ENCODE data around the gene OR2AE1.

The OR2AE1 gene

DNA sequence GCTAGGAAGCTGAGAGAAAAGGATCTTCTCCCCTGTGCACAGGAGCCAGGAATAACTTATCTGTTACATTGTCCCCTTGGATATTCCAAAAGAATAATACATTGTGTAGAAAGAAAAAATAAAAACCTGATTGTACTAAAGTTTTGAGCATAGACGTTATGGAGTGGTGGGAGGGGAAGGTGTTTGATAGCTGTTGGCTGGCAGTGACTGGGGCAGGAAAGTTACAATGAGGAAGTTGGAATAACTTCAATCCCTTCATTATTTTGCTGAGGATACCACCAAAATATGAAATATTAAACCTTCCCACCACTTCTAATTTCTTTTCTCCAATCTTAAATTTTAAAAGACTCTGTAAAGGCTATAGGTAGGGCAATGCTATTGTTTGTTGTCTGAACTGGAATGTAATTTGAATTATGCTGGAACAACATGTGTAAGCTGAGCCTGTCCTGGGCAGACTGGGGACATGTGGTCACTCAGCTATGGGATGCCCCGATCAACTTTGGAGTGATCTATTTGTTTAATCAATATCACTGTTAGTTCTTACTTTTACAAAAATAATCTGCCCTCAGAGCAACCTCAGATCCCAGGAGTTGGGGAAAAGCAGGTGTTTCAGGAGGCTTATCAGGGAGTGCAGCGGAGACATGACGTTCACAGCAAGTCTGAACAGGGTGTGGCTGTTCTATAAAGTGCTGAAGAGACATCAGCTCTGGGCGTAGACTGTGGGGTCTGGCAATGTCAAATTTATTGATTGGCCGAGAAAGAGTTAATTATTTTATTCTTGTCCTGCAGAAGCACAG, 28.2 kb downstream of the OR2AE1 start:
- H3K27ac ChIP-seq: no peak overlapping the region
- TF ChIP-seq, protein P1, sequence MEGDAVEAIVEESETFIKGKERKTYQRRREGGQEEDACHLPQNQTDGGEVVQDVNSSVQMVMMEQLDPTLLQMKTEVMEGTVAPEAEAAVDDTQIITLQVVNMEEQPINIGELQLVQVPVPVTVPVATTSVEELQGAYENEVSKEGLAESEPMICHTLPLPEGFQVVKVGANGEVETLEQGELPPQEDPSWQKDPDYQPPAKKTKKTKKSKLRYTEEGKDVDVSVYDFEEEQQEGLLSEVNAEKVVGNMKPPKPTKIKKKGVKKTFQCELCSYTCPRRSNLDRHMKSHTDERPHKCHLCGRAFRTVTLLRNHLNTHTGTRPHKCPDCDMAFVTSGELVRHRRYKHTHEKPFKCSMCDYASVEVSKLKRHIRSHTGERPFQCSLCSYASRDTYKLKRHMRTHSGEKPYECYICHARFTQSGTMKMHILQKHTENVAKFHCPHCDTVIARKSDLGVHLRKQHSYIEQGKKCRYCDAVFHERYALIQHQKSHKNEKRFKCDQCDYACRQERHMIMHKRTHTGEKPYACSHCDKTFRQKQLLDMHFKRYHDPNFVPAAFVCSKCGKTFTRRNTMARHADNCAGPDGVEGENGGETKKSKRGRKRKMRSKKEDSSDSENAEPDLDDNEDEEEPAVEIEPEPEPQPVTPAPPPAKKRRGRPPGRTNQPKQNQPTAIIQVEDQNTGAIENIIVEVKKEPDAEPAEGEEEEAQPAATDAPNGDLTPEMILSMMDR (IDR thresholded peaks at IDR 0.05): no peak
- TF ChIP-seq ZFX (IDR thresholded peaks at IDR 0.05; ENCODE audit: borderline replicate concordance): no peak

DNA sequence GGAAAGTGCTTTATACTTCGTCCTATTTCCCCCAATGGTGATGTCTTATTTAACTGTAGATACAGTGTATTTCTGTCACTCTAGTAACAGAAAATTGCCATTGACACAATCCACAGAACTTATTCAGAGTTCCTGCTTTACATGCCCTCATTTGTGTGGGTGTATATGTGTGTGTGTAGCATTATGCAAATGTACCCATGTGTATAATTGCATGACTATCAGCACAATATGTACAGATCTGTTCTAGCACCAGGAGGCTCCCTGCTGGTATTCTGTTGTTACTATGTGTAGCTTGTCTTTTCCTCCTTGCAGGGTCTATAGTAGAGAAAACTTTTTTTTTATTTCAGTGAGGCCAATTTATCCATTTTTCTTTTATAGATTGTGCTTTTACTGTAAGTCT, 32.5 kb downstream of the OR2AE1 start:
- TF ChIP-seq, protein P1 (IDR thresholded peaks at IDR 0.05): no peak
- no peak for TF ChIP-seq ZFX (IDR thresholded peaks at IDR 0.05; ENCODE audit: borderline replicate concordance)
- H3K27ac ChIP-seq: no peak overlapping the region

DNA sequence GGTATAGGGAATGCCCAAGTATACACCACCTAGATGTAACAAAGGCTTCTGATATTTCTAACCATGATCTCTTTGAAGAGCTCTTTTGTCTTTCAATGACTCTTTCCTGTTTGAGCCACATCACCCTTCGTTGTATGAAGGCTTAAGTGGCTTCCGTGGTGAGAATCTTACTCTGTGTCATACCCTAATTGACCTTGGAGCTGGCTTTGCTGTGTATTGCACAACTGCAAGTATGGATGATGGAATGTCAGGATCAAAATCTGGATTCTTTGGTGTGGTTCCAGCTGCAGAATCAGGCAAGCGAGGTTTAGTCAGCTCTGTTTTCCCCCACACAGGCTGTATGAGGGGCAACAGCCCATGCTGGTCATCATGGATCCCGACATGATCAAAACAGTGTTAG, 33.0 kb downstream of the OR2AE1 start:
- no peak for TF ChIP-seq ZFX (IDR thresholded peaks at IDR 0.05; ENCODE audit: borderline replicate concordance)
- TF ChIP-seq, protein P1 (IDR thresholded peaks at IDR 0.05): no peak

DNA sequence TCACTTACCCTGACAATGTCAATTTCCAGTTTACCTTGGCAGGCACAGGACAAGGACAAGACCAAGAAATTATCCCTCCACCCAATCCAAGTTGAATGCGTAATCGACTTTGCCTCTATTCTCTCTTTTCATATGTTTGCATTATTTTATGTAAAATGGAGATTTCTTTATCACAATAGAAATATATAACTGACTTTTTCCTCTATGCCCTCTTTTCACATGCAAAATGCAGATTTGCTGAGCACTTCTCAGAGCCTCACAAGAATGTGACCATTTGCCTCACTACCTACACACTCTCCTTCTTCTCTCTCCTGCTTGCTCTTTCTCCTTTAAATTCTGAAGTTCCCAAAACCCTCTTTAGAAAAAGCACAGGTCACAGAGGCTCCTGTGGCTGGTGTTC, 33.9 kb downstream of the OR2AE1 start:
- TF ChIP-seq ZFX (IDR thresholded peaks at IDR 0.05; ENCODE audit: borderline replicate concordance): no peak
- TF ChIP-seq, protein P1 (IDR thresholded peaks at IDR 0.05): no peak
- H3K27ac ChIP-seq: no peak overlapping the region

More for the DNA sequence above, 33.0 kb downstream of the OR2AE1 start:
- H3K27ac ChIP-seq: no peak overlapping the region

DNA sequence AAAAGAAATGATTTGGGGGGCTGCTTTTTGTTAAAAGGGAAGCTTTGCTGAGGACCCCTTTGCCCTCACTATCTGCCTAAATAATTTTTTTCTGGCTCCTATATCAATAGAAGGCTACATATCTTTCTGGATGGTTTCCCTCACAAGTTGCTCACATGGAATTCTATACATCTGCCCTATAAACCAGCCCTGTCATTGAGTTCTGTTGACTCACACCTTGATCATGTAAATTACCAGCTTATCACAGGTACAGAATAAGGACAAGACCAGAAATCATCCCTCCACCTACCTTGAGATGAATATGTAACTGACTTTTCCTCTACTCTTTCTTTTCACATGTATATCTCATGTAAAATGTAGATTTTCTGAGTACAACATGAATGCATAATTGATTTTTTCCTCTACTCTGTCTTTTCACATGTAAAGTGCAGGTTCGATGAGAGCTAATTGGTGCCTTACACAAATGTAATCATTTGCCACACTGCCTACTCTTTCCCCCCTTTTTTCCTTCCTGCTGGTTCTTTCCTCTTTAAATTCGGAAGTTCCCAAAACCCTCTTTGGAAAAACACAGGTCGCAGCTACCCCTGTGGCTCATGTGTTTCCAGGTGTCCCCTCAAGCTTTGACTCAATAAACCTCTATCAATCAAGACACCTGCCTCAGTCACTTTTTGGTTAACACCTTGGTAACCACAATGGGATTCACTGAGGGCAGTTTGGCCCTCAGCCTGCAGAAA, 36.5 kb downstream of the OR2AE1 start:
- H3K27ac ChIP-seq: no peak overlapping the region
- TF ChIP-seq ZFX (IDR thresholded peaks at IDR 0.05; ENCODE audit: borderline replicate concordance): no peak
- TF ChIP-seq, protein P1 (IDR thresholded peaks at IDR 0.05): no peak

DNA sequence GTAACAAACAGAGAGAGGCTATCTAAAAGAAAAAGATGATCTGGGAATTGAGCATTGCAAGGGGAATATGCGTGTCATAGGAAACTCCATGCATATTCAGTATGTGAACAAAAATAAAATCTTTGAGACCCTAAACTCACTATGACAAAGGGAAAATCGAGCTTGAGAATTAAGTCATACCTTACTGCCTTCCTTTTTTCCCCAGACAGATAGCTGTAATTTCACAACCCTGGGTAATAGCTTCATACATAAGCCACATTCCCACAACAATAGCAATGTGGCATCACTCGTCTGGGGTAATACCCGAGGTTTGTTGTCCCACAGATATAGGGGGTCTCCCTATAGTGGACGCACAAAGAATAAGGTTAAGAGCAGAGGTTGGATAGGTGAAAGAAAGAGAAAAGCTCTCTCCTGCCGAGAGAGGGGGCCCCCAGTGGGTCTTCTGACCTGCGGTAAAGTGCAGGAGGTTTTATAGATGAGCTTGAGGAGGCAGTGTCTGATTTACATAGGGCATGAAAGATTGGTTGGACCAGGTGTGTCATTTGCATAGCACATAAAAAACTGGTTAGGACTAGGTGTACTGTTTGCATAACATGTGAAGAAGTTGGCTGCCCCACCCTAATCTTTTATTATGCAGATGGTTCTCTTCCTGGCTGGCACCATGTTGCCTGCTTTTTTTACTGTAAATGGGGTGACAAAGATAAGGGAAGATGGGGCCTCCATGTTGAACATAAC, 37.4 kb downstream of the OR2AE1 start:
- H3K27ac ChIP-seq: no peak overlapping the region
- TF ChIP-seq, protein P1 (IDR thresholded peaks at IDR 0.05): no peak; the same call in 1 of the 2 replicates
- TF ChIP-seq ZFX (IDR thresholded peaks at IDR 0.05; ENCODE audit: borderline replicate concordance): no peak

All from 22Rv1 (cell line).